LNCaP clone FGC (cell line): Measurements from ENCODE around the gene MBLAC1.

Experiments used
- DNase-seq: peaks from one replicate; pipeline ENCODE4 v3.0.0-alpha.2; 2011; ENCODE audit warnings: low read depth
- H3K4me3 ChIP-seq: 2 replicates; pipeline ENCODE4 v1.5.1; 2011; ENCODE audit warnings: mild to moderate bottlenecking, low read depth, low read length, control low read depth
- CTCF ChIP-seq: IDR thresholded peaks from 2 replicates; pipeline ENCODE4 v1.5.1; 2012; ENCODE audit warnings: mild to moderate bottlenecking; ENCODE audit not compliant: control insufficient read depth, insufficient read depth; ENCODE audit errors: extremely low read depth

The MBLAC1 gene

GRCh38 chr7:100098913-100099312 lies 27.9 kb upstream of the MBLAC1 start:
- peak overlapping the region; percentile 64; the same call in 1 of the 2 replicates for H3K4me3 ChIP-seq
- no peak for TF ChIP-seq CTCF

GRCh38 chr7:100099452-100099851 lies 27.3 kb upstream of the MBLAC1 start:
- peak overlapping the region; percentile 64 for H3K4me3 ChIP-seq
- DNase-seq: no peak
- TF ChIP-seq CTCF: no peak

More at GRCh38 chr7:100098913-100099312, 27.9 kb upstream of the MBLAC1 start:
- no peak for DNase-seq

DNA sequence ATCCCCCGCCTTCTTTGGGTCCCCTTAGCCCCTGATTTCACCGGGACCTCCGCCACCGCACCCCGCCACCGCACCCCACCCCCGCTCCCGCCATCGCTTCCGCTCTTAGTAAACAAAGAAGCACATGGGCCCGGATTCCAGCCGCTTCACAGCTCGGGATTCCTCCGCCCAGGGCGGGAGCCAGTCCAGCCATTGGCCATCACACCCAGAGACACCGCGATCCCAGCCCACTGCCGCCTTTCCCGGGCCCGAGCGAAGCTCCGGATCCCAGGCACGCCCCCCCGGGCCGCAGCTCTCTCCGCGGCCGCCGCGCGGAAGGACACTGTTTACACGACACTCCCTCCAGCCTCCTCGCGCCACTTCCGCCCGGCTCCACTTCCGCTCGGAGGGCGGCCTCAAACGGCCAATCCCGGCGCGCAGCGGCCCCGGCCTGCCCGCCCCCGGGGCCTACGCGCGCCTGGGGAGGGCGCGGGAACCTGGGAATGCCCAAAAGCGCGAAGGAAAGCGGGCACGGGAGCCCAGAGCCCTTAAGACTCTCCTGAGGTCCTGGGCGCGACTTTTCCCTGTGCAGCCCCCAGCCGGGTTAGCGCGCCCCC lies 26.2 kb upstream of the MBLAC1 start:
- no peak for TF ChIP-seq CTCF
- DNase-seq: peak; percentile 97
- H3K4me3 ChIP-seq: peak overlapping the region; percentile 64

DNA sequence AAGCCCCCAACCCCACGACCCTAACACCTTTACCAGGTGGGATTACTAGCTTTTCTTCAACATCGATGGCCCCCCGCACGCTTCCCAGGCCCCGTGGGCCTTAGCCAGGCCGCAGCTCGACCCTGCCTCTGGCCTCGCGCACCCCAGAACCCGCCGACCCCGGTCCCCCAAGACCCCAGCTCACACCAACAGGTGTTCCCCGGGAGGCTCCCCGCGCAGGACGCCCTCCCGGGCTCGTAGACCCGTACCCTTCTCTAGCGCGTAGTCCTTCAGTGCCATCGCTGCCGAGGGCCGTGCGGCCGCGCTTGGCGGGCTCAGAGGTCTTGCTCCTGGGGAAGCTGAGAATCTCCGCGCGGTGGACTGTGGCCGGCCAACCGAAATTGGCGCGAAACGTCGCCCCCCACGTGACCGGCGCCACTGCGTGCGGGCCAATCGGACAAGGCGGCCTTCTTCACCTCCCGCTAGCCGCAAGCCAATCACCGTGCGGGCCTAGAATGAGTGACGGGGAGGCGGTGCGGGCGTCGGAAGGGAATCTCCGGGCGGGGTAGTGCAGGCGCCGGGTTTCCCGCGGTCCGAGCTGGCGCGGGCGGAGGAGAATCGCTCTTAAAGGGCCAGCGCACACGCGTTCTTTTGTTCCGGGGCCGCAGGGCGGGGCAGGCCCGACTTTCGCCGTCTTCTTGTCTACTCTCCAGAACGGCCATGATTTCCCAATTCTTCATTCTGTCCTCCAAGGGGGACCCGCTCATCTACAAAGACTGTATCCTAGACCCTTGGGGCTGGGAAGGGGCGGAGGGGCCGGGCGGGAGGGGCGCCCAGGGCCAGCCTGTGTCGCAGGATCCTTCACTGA lies 25.5 kb upstream of the MBLAC1 start, which contains the start of the genes AP4M1 and MCM7:
Gene AP4M1 (plus strand): TSS at position 628 of the 847 bp plus-strand sequence. CDS start 72 bp downstream, at position 700.
Gene MCM7 (minus strand): TSS at position 382 of the 847 bp plus-strand sequence. CDS start 103 bp downstream, at position 279.
- TF ChIP-seq CTCF: no peak
- peak within 1 kb of the TSS; percentile 64 for H3K4me3 ChIP-seq
- DNase-seq: peak; percentile 96

DNA sequence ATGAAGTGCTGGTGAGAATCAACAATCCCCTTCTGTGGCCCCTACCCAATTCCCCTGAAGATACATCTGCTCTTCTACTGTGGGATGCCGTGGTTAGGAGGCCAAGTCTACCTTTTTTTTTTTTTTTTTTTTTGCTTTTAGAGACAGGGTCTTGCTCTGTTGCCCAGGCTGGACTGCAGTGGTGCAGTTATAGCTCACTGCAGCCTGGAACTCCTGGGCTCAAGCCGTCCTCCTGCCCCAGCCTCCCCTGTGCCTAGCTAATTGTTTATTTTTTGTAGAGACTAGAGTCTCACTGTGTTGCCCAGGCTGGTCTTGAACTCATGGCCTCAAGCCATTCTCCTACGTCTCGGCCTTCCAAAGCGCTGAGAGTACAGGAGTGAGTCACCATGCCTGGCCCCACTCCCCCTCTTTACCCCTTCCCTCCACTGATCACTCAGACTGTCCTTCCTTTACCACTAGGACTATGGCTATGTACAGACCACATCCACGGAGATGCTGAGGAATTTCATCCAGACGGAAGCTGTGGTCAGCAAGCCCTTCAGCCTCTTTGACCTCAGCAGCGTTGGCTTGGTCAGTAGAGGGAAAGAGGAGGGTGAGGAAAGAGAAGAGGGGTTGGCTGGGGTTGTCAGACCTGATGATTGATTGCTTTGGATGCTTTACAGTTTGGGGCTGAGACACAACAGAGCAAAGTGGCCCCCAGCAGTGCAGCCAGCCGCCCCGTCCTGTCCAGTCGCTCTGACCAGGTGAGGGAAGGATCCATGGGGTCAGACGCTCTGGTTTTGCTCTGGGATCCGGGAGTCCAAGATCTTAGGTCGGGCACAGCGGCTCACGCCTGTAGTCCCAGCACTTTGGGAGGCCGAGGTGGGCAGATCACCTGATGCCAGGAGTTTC lies 23.6 kb upstream of the MBLAC1 start:
- no peak for TF ChIP-seq CTCF
- DNase-seq: no peak
- H3K4me3 ChIP-seq: peak overlapping the region; percentile 64

GRCh38 chr7:100105534-100105933 lies 21.2 kb upstream of the MBLAC1 start:
- TF ChIP-seq CTCF: no peak
- H3K4me3 ChIP-seq: no peak overlapping the region
- DNase-seq: no peak
